ENCODE measurements around the gene GRAMD1C. TPM values are rescaled to one million over a fixed set of nuclear protein-coding genes. Genes with fewer than 3 reads are reported as not detected.
"Not testable (repeated sequence)": the region's sequence is repeated elsewhere in the genome, so short reads cannot be mapped to it uniquely, and the experiment has no call there.

The GRAMD1C gene
- total and polyA plus RNA-seq, 8 donors = 3.1 to 6.9 (median 5.0) TPM

DNA sequence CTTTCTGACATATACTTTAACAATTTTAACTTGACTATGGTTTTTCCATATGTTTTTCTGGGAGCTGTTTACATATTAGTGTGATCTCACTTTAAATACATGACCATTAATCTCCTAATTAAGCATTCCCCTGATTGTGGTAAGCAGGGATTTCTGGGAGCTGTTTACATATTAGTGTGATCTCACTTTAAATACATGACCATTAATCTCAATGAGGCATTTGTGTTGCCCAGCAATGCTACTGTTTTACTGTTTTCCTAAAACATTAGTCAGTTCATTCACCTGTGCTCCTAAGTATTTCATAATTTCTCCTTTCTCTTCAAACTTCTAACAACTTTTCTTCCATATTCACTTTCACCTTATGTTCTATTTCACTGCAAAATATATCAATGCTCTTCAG is 3.6 kb upstream of the GRAMD1C start:
- ATAC-seq (no peak), DNase-seq (no peak)
- intact Hi-C loops (cut with DNase I) = loop anchor here in 1 of 2 donors (10.0 kb wide), 1 partner anchor 100 kb away; no protein-coding TSS in a partner anchor

DNA sequence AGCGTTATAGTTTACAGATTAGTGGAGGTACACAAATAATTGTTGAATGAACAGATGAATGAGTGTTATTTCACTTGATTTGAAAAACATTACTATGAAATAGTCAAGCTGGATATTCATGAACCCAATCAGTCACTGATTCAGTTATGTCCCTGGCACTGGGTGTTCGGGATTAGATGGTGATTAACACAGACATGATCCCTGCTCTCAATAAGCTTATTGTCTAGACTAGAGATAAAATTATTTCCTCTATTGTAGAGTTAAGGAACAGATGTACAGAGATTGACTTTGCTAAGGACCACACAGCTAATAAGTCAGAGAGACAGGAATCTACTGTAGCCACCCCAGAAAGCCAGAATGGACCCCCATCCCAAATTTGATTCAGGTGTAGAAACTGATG is 963 bp downstream of the GRAMD1C start:
- H3K36me3 ChIP-seq = no peaks in the 10 kb centered on the region
- H3K4me3 ChIP-seq = peak overlapping the region; percentile 42 to 53
- no peak overlapping the region for H3K27ac ChIP-seq
- ATAC-seq (no peak), DNase-seq (no peak)
- H3K4me1 ChIP-seq = peaks cover 0 to 6% of the 10 kb centered on the region in 2 donors
- H3K27me3 ChIP-seq = no peaks in the 10 kb centered on the region
- intact Hi-C loops (cut with DNase I) = loop anchor here in 1 of 2 donors (10.0 kb wide), 1 partner anchor 105 kb away; no protein-coding TSS in a partner anchor
- no peak for TF ChIP-seq CTCF (IDR thresholded peaks at IDR 0.05)
- no peaks in the 10 kb centered on the region for H3K9me3 ChIP-seq

More for the DNA sequence above, 3.6 kb upstream of the GRAMD1C start:
- Histone ChIP-seq H3K4me3 (no peak overlapping the region), H3K4me1 (peaks cover 0 to 17% of the 10 kb centered on the region in 2 donors), H3K9me3 (no peaks in the 10 kb centered on the region), H3K36me3 (no peaks in the 10 kb centered on the region), H3K27me3 (no peaks in the 10 kb centered on the region), H3K27ac (no peak overlapping the region)
- no peak for TF ChIP-seq CTCF (IDR thresholded peaks at IDR 0.05)

GRCh38 chr3:113844622-113845222 is 6.1 kb downstream of the GRAMD1C start:
- no peak overlapping the region for H3K27ac ChIP-seq
- TF ChIP-seq CTCF (IDR thresholded peaks at IDR 0.05) = peak; percentile 38 to 48
- no peaks in the 10 kb centered on the region for H3K36me3 ChIP-seq
- intact Hi-C loops (cut with DNase I) = no loop called here
- ATAC-seq (peak; percentile 91), DNase-seq (peak in 2 of 4 donors; percentile 17 to 45)
- H3K4me1 ChIP-seq = no peaks in the 10 kb centered on the region
- no peaks in the 10 kb centered on the region for H3K27me3 ChIP-seq
- H3K4me3 ChIP-seq = no peak overlapping the region
- H3K9me3 ChIP-seq = no peaks in the 10 kb centered on the region

DNA sequence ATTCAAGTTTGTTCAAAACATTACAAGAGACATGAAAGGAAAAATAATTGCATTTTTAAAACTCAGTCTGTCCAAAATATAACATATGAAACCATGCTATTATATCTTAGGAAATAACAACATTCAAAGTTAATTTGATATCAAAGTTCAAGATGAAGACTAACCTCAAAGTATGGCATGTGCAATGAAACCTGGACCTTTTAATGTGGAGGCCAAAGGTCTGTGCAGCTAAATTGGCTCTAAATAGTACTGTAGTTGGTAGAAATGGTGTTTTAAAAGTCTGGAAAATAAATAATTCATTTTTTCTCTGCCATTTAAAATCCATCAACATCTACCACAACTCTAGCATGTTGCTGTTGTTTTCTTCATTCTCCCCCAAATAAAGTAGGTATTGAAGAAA is 8.7 kb downstream of the GRAMD1C start:
- no peak for TF ChIP-seq CTCF (IDR thresholded peaks at IDR 0.05)
- H3K27me3 ChIP-seq = no peaks in the 10 kb centered on the region
- intact Hi-C loops (cut with DNase I) = no loop called here
- no peak overlapping the region for H3K4me3 ChIP-seq
- ATAC-seq (no peak), DNase-seq (no peak)
- H3K36me3 ChIP-seq = no peaks in the 10 kb centered on the region
- H3K27ac ChIP-seq = no peak overlapping the region
- H3K4me1 ChIP-seq = no peaks in the 10 kb centered on the region
- no peaks in the 10 kb centered on the region for H3K9me3 ChIP-seq

DNA sequence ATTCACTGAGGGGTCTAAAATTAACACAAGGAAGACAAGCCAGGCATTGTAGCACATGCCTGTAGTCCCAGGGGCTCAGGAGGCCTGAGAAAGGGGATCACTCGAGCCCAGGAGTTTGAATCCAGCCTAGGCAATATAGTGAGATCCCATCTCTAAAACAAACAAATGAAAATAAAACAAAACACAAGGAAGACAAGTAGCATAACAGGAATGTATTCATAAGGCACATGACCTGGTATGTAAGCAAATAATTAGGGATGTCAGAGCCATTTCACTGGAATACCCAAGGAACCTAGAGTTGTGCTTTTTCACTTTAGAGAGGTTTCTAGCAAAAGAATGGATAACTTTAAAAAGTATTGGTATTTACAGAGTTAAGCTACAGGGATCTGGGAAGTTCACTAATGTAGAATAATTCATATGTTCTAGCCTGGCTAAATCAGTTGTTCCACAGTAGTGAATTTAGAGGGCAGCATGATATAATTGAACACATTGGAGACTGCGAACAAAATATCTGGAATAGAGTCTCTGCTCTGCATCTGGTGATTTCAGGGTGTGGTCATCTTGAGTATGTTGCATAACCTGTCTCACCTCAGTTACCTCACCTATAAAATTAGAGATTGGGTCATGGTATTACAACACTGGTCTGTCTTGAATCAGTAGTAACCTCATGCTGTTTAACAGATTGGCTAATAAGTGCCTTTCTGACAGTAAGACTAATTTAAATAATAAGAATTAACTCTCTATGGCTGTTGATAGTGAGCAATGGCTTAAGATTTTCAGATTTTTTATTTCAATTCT is 9.3 kb downstream of the GRAMD1C start:
- no peak overlapping the region for H3K4me3 ChIP-seq
- H3K9me3 ChIP-seq = no peaks in the 10 kb centered on the region
- intact Hi-C loops (cut with DNase I) = no loop called here
- H3K27me3 ChIP-seq = no peaks in the 10 kb centered on the region
- TF ChIP-seq CTCF (IDR thresholded peaks at IDR 0.05) = no peak
- no peaks in the 10 kb centered on the region for H3K4me1 ChIP-seq
- no peaks in the 10 kb centered on the region for H3K36me3 ChIP-seq
- no peak overlapping the region for H3K27ac ChIP-seq
- DNase-seq = peak in 1 of 4 donors; percentile 7
- peak; percentile 80 for ATAC-seq

DNA sequence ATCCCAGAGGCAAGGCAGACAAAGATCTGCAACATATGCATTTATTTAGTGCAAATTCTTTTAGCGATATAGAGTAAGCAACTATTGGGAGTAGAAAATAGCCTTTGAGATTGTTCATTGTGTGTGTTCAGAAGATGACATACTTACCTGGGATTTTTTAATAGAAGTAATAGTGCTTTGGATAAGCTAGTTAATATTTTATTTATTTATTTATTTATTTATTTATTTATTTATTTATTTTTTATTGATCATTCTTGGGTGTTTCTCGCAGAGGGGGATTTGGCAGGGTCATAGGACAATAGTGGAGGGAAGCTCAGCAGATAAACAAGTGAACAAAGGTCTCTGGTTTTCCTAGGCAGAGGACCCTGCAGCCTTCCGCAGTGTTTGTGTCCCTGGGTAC is 10.5 kb downstream of the GRAMD1C start:
- intact Hi-C loops (cut with DNase I); ATAC-seq; DNase-seq: not testable (repeated sequence)

DNA sequence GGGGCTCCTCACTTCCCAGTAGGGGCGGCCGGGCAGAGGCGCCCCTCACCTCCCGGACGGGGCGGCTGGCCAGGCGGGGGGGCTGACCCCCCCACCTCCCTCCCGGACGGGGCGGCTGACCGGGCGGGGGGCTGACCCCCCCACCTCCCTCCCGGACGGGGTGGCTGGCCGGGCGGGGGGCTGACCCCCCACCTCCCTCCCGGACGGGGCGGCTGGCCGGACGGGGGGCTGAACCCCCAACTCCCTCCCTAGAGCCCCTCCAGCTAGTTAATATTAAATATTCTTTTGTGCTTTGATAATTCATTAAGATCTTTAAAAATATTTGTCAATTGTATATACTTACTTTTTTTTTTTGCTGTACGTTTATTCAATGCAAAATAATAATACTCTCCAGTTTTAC is 11.3 kb downstream of the GRAMD1C start:
- H3K27me3 ChIP-seq; intact Hi-C loops (cut with DNase I); H3K9me3 ChIP-seq; H3K4me1 ChIP-seq; H3K27ac ChIP-seq; H3K4me3 ChIP-seq; ATAC-seq; H3K36me3 ChIP-seq: not testable (repeated sequence)
- DNase-seq = peak in 1 of 4 donors; percentile 15

More for the DNA sequence above, 10.5 kb downstream of the GRAMD1C start:
- H3K4me1 ChIP-seq, H3K4me3 ChIP-seq, H3K27me3 ChIP-seq, H3K27ac ChIP-seq, H3K9me3 ChIP-seq, H3K36me3 ChIP-seq: not testable (repeated sequence)

DNA sequence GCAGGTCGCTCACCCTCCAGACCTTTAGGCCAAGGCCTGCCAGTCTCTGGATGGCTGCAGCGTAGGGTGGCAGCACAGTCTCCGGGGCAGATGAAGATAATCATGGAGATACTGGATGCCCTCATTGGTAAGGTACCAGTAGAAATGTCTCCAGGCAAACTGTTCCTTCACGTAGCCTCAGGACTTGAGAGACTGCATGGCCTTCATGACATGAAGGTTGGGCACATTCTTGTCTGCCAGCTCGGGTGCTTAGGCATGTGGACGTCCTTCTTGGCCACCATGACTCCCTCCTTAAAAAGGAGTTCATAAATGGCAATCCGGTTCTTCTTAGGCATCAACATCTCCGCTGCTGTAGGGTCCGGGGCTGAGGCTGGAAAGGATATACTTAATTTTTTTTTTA is 11.8 kb downstream of the GRAMD1C start:
- H3K4me3 ChIP-seq; ATAC-seq; H3K9me3 ChIP-seq; H3K27me3 ChIP-seq; H3K27ac ChIP-seq; H3K4me1 ChIP-seq; H3K36me3 ChIP-seq; DNase-seq; intact Hi-C loops (cut with DNase I): not testable (repeated sequence)

All from left lung (tissue), 10 donors.